Lung microvascular endothelial cell (primary cell): Measurements from ENCODE around the gene FRS3. TPM values are rescaled to one million over a fixed set of nuclear protein-coding genes. Genes with fewer than 3 reads are reported as not detected.

Source experiments
- DNase-seq, 2 donors: peaks; one replicate each; pipeline versions ENCODE4 v3.0.0 to v3.0.0-alpha.2; 2010; ENCODE audit warnings: low read depth in 2 of 2
- total RNA-seq: library from RNA; depleted of rRNA; stranded (reverse); fragments of >200 nt; gene quantifications from 2 replicates; pipeline ENCODE4 v1.2.1, GENCODE V29; 2014

FRS3 gene
- total RNA-seq, 1 donor from 2014 or later = 0.60 TPM

DNA sequence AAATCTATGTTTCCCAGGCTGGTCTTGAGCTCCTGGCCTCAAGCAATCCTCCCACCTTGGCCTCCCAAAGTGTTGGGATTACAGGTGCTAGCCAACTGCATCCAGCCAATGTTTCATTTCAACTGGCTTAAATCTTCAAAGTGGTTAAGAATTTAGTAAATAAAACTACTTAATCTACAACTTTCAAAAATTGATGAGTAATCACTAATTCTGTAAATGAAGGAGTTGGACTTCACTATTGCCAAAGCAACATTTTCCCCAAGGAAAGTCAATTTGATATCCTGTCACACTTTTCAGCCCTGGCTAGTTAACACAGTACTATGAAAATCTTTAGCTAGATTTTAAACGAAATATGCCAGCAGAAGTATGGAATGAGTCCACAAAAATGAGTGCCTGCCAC, 11.6 kb upstream of the FRS3 start:
- no peak for DNase-seq

DNA sequence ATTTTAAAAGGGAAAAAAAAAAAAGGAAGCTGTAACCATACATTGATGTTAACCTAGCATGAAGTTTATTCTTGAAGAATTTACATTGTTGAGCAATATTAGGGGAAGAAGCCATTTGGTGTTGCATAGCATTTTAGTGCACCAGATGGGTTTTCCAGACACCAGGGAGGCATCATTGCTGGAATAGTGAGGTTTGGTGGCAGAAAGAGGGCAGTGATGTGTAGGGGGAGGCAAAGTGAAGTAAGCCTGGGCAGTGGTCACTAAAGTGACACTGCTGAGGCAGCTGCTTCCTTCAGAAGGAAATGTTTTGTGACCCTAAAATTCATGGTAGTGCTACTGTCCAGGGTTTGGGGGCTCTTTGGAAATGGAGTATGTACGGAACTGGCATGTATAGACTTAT, 10.3 kb upstream of the FRS3 start:
- DNase-seq = no peak

GRCh38 chr6:41789390-41789724, 9.7 kb upstream of the FRS3 start:
- DNase-seq = no peak

GRCh38 chr6:41787219-41787917, 7.7 kb upstream of the FRS3 start, which contains the start of gene TOMM6:
Gene TOMM6 (plus strand): TSS chr6:41787694. CDS start chr6:41787698, 4 bp downstream.
- peak; percentile 97 to 98 for DNase-seq

- peak; percentile 85 to 89 for DNase-seq
Observed at GRCh38 chr6:41786451-41787218, 6.9 kb upstream of the FRS3 start.

DNA sequence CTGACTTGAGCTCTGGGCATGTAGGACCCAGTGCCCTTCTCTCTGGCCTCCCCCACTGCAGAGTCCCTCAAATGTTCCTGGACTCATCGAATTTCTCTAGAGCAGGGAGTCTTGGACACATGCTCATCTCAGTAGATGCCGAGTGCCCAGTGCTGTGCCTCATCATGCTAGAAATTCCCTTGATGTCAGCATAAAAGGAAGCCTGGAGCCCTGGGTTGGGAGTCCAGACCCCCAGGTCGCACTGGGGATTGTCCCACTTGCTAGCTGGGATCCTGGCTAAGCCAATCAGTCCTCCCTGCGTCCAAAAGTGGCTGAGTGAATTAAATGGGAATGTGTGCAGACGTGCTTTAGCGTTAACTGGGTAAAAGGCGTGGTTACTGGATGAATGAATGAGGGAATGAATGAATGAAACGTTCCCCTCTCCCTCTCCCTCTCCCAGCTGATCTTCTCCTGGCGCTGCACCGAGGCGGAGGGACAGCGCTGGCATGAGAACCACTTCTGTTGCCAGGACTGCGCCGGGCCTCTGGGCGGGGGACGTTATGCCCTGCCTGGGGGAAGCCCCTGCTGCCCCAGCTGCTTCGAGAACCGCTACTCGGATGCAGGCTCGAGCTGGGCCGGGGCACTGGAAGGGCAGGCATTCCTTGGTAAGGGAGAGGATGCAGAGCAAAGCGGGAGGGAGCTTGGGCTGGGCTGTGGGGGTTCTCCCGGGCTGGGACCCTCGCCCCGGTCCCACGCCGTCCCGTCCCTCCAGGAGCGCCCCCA, 6.2 kb upstream of the FRS3 start:
- peak; percentile 21 to 37 for DNase-seq

DNA sequence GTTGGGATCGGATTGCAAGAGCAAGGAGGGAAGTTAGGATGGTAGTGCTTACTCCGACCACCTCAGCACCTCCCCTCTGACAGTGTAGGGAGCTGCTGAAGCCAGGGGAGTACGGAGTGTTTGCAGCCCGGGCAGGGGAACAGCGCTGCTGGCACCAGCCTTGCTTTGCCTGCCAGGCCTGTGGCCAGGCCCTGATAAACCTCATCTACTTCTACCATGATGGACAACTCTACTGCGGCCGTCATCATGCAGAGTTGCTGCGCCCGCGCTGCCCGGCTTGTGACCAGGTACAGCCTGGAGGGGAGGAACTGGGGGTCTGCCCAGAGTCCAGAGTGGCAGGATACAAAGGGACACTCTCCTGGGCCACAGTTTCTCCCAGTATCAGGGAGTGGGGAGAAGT, 5.6 kb upstream of the FRS3 start:
- DNase-seq = no peak

DNA sequence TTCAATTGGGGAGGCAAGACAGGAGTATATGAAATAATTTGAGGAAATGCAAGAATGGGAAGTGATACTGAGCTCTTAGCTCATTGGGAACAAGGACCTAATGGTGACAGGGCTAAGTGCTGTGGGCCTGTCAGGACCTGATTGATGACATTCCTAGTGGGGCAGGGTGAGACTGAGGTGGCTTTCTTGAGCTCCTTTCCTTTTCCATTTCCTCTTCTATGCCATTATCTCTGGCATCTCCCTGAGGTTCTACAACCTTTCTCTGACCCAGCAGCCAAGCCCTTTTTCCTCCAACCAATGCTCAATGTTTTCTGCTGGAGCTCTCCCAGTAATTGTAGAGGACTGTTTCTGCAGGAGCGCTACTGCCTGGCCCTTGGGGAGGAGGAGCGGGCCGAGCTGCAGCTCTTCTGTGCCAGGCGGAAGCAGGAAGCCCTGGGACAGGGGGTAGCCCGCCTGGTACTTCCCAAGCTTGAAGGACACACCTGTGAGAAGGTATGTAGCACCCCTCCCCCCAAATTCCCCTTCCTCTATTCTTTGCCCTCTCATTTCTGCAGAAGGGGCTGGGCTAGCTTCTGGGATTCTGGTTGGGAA, 5.0 kb upstream of the FRS3 start:
- DNase-seq = no peak

GRCh38 chr6:41783106-41783780, 3.5 kb upstream of the FRS3 start:
- DNase-seq = no peak

DNA sequence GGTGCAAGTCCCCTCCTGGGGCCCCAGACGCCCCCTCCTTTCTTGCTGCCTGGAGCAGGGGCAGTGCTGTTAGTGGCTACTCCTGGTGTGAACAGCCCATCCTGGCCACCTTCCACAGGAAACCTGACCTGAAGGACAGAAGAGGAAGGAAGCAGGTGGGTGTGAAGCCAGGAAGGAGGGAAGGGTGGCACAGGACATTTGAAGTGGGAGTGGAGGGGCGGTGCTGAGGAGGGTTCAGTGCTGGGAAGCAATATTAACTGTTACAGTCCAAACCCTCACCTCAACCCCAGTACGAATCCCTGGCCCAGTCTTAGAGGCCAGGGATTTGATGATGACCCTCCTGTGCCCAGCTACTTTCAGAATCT, 1.6 kb upstream of the FRS3 start:
- DNase-seq = peak in 1 of 2 donors; percentile 41

- DNase-seq = peak in 1 of 2 donors; percentile 77
Observed at GRCh38 chr6:41780551-41781365, 1.1 kb upstream of the FRS3 start, which contains the start of gene PRICKLE4. Gene PRICKLE4 (plus strand): TSS chr6:41780782. CDS start chr6:41783474, 2,692 bp downstream.

DNA sequence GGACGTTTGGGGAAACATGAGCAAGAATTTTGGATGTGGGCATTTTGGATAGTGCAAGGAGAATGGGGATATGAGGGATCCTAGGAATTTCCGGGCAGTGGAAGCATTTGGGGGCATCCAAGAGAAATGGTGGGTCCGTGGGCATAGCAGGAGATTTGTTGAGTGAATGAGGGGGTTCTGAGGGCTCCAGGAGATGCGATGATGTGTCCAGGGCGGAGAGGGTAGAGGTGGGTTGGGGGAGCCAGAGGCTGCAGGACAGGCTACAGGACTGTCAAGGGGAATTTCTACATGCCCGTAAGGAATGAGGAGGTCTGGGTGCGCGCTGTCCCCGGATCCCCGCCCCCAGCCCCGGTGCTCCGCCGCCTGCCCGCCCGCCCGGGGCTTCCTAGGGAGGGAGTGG, 364 bp downstream of the FRS3 start:
- DNase-seq = no peak

DNA sequence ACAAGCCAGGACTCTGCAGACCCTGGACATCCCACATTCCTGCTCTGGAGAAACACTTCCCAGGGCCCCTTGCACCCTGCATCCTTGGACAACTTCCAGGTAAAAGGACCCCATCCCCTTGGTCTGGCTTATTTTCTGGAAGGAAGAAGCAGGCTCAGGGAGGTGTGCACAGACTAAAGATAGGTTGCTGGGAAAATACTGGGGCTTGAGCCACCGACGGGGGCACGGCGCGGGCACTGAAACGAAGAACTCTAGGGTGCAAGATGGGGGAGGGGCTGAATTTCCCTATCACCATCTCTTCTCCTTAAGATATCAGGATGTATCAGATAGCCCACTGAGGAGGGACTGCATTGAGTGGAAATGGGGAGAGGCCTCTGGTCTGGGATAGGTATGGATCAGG, 805 bp downstream of the FRS3 start:
- DNase-seq = no peak

- no peak for DNase-seq
Observed at GRCh38 chr6:41777551-41778285, 2.0 kb downstream of the FRS3 start.

GRCh38 chr6:41775293-41775882, 4.3 kb downstream of the FRS3 start:
- no peak for DNase-seq

DNA sequence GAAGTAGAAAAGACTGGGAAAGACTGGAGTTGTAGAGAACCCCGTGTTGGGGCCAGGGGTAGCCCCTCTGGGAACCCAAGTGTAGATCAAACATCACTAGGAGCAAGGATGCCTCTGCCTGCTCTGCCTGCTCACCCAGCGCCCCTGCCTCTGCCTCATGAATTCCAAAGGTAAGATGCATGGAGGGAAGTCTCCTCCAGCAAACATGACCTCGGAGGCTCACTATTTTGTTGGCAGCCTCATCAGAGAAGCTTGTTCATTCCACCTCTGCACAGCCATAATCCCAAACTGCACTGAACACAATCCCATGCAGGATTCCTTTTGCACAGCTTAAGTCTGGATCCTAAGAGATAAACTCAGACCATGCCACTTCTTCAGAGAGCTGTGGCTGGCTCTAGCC, 4.9 kb downstream of the FRS3 start:
- DNase-seq = no peak

DNA sequence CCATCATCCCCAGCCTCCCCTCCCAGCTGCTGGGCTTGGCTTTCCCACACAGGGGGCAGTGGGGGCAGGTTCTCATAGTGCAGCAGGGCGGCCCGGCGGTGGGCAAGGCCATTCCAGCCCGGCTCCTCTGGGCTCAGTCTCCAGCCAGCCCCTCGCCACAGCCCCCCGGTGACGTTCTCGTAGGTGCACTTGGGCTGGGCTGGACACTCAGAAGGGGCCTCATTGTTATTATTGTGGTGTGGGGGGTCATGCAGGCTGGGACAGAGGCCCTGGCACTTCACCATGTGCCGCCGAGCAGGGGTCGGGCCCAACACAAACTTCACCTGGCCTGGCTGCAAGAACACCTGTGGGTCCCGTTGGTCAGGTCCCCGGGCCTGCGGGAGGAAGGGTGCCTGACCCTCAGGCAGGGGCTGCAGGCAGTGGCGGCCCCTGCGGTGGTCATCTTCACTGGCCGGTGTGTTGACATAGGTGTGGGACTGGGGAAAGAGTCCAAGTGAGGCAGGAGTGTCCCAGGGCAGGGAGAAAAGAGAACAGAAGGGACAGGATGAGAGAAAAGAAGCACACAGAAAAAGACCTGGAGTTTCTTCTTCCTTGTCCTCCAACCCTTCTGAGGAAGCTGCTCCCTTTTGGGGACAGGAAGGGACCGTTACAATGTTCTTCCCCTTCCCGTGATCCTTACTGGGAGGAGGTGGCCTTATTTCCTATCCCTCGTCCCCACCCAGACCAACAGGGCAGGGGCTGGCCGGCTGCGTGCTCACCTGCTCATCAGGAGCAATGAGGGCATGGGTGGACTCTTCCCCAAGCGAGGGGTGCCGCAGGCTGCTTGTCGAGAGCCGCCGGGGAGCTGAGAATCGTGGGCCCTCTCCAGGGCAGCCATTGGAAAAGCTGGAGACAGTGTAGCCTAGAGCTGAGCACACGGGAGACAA, 8.4 kb downstream of the FRS3 start:
- DNase-seq = no peak

GRCh38 chr6:41770381-41771057, 9.2 kb downstream of the FRS3 start:
- DNase-seq = no peak
